Measurements from ENCODE around the gene ZFYVE27.
A peak's percentile ranks its signal among the peaks of the same experiment; 100 is the strongest.

ZFYVE27 gene

GRCh38 chr10:97729014-97729413, 7.9 kb upstream of the ZFYVE27 start:
- H3K79me2 ChIP-seq = no peaks in the 10 kb centered on the region
- H3K4me3 ChIP-seq (ENCODE audit: low read depth, low read length) = no peak overlapping the region
- no peak overlapping the region for H3K9ac ChIP-seq
- H3K27me3 ChIP-seq (ENCODE audit: control insufficient read depth, insufficient read depth, low read length) = no peaks in the 10 kb centered on the region
- H3K9me3 ChIP-seq (ENCODE audit: control insufficient read depth, low read length) = no peaks in the 10 kb centered on the region
- TF ChIP-seq, protein P1, sequence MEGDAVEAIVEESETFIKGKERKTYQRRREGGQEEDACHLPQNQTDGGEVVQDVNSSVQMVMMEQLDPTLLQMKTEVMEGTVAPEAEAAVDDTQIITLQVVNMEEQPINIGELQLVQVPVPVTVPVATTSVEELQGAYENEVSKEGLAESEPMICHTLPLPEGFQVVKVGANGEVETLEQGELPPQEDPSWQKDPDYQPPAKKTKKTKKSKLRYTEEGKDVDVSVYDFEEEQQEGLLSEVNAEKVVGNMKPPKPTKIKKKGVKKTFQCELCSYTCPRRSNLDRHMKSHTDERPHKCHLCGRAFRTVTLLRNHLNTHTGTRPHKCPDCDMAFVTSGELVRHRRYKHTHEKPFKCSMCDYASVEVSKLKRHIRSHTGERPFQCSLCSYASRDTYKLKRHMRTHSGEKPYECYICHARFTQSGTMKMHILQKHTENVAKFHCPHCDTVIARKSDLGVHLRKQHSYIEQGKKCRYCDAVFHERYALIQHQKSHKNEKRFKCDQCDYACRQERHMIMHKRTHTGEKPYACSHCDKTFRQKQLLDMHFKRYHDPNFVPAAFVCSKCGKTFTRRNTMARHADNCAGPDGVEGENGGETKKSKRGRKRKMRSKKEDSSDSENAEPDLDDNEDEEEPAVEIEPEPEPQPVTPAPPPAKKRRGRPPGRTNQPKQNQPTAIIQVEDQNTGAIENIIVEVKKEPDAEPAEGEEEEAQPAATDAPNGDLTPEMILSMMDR (IDR thresholded peaks at IDR 0.05) = no peak
- no peaks in the 10 kb centered on the region for H3K36me3 ChIP-seq (ENCODE audit: control insufficient read depth, insufficient read depth, low read length)
- H3K4me1 ChIP-seq = no peaks in the 10 kb centered on the region
- H3K27ac ChIP-seq = no peak overlapping the region
- no peak overlapping the region for H2AFZ ChIP-seq
- no peak overlapping the region for H3K4me2 ChIP-seq (ENCODE audit: low read length)

DNA sequence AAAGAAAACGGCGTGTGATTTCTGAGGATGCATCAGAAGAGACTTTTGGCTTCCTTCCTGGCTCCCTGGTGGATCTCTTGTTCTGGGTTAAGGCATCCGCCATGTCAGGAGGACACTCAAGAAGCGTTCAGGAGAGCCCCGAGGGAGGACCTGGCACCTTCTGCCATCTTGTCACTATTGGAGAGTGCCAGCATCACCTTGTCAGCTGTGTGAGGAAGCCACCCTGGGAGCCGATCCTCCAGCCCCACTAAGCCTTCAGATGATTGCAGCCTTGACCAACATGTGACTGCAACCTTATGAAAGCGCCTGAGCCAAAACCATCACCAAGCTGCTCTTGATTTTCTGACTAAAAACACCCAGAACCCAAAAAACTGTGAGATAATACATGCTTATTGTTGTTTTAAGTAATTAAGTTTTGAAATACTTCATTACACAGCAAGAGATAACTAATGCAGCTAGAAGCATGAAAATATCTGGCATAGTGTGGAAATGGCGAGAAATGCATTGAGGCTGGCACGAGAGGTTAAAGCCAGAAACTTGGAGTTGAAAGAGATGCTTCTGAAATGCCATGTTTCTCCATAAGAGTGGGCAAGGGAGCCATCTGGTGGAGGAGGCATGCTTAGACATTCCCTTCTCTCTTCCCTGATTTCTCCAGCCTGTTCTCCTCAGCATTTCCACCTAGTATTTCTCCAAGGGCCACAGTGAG, 5.4 kb upstream of the ZFYVE27 start:
- H3K27ac ChIP-seq = no peak overlapping the region
- no peaks in the 10 kb centered on the region for H3K36me3 ChIP-seq (ENCODE audit: control insufficient read depth, insufficient read depth, low read length)
- H3K27me3 ChIP-seq (ENCODE audit: control insufficient read depth, insufficient read depth, low read length) = no peaks in the 10 kb centered on the region
- no peak overlapping the region for H2AFZ ChIP-seq
- TF ChIP-seq, protein P1 (IDR thresholded peaks at IDR 0.05) = peak; percentile 89
- H3K9ac ChIP-seq = no peak overlapping the region
- H3K4me3 ChIP-seq (ENCODE audit: low read depth, low read length) = no peak overlapping the region
- H3K79me2 ChIP-seq = no peaks in the 10 kb centered on the region
- no peaks in the 10 kb centered on the region for H3K9me3 ChIP-seq (ENCODE audit: control insufficient read depth, low read length)
- no peaks in the 10 kb centered on the region for H3K4me1 ChIP-seq
- H3K4me2 ChIP-seq (ENCODE audit: low read length) = no peak overlapping the region

GRCh38 chr10:97732052-97732359, 4.9 kb upstream of the ZFYVE27 start:
- no peaks in the 10 kb centered on the region for H3K27me3 ChIP-seq (ENCODE audit: control insufficient read depth, insufficient read depth, low read length)

DNA sequence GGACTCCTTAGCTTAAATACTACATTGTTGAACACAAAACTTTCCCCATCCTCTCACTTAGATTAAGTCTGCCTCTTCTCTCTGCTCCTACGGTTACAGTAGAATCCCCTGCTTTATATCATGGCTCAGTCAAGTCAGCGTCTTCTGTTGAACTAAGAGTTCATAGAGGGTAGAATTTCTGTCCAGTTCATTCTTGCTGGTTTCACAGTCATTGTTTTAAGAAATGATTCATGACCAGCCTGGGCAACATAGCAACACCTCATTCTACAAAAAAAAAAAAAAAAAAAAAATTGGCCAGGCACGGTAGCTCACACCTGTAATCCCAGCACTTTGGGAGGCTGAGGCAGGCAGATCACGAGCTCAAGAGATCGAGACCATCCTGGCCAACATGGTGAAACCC, 3.7 kb upstream of the ZFYVE27 start:
- peaks cover 10% of the 10 kb centered on the region for H3K79me2 ChIP-seq
- TF ChIP-seq, protein P1 (IDR thresholded peaks at IDR 0.05) = no peak
- H3K36me3 ChIP-seq (ENCODE audit: control insufficient read depth, insufficient read depth, low read length) = no peaks in the 10 kb centered on the region
- no peak overlapping the region for H3K4me3 ChIP-seq (ENCODE audit: low read depth, low read length)
- no peak overlapping the region for H3K4me2 ChIP-seq (ENCODE audit: low read length)
- no peak overlapping the region for H3K9ac ChIP-seq
- no peaks in the 10 kb centered on the region for H3K9me3 ChIP-seq (ENCODE audit: control insufficient read depth, low read length)
- no peak overlapping the region for H3K27ac ChIP-seq
- no peaks in the 10 kb centered on the region for H3K27me3 ChIP-seq (ENCODE audit: control insufficient read depth, insufficient read depth, low read length)
- H3K4me1 ChIP-seq = no peaks in the 10 kb centered on the region
- no peak overlapping the region for H2AFZ ChIP-seq

More at GRCh38 chr10:97732052-97732359, 4.9 kb upstream of the ZFYVE27 start:
- Histone ChIP-seq H3K4me1 (no peaks in the 10 kb centered on the region), H2AFZ (no peak overlapping the region), H3K27ac (no peak overlapping the region), H3K4me3 (ENCODE audit: low read depth, low read length) (no peak overlapping the region), H3K4me2 (ENCODE audit: low read length) (no peak overlapping the region), H3K9me3 (ENCODE audit: control insufficient read depth, low read length) (no peaks in the 10 kb centered on the region), H3K79me2 (no peaks in the 10 kb centered on the region), H3K36me3 (ENCODE audit: control insufficient read depth, insufficient read depth, low read length) (no peaks in the 10 kb centered on the region), H3K9ac (no peak overlapping the region)
- TF ChIP-seq, protein P1 (IDR thresholded peaks at IDR 0.05) = no peak

DNA sequence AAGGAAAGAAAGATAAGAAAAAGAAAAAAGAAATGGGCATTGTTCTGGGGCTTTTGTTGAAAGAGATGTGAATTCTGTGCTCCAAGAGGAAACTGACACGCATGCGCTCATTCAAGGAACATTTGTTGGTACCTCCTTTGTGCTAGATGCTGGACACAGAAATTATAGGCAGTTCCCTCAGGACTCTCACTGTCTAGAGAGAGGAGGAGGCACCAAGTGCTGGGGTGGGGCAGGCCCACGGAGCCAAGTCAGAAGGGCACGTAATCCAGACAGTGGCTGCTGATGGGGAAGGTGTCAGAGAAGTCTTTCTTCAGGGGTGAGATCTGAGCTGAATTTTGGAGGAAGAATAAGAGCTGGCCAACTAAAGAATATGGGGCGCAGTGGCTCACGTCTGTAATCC, 2.9 kb upstream of the ZFYVE27 start:
- Histone ChIP-seq H3K4me1 (no peaks in the 10 kb centered on the region), H3K27ac (no peak overlapping the region), H3K9ac (no peak overlapping the region), H3K36me3 (ENCODE audit: control insufficient read depth, insufficient read depth, low read length) (no peaks in the 10 kb centered on the region), H3K4me3 (ENCODE audit: low read depth, low read length) (no peak overlapping the region), H3K27me3 (ENCODE audit: control insufficient read depth, insufficient read depth, low read length) (no peaks in the 10 kb centered on the region), H2AFZ (no peak overlapping the region), H3K79me2 (peaks cover 13% of the 10 kb centered on the region), H3K9me3 (ENCODE audit: control insufficient read depth, low read length) (no peaks in the 10 kb centered on the region), H3K4me2 (ENCODE audit: low read length) (no peak overlapping the region)
- TF ChIP-seq, protein P1 (IDR thresholded peaks at IDR 0.05) = no peak
